NCI-H146 treated with DMSO at 0.1 percent for 48 hours (cell line): ENCODE measurements around the gene OR6S1.
A peak's percentile ranks its signal among the peaks of the same experiment; 100 is the strongest.
"Not testable (repeated sequence)": the region's sequence is repeated elsewhere in the genome, so short reads cannot be mapped to it uniquely, and the experiment has no call there.

Experiments
- DNase-seq: peaks from one replicate; lab custom pipeline; 2025; ENCODE audit not compliant: unreplicated experiment; lab: John Stamatoyannopoulos, UW

The OR6S1 gene

GRCh38 chr14:20611277-20611676 lies 30.2 kb downstream of the OR6S1 start:
- DNase-seq = no peak

GRCh38 chr14:20610002-20610765 lies 31.3 kb downstream of the OR6S1 start:
- DNase-seq = peak; percentile 58

GRCh38 chr14:20609215-20610001 lies 32.1 kb downstream of the OR6S1 start:
- DNase-seq = peak; percentile 67

GRCh38 chr14:20608383-20609110 lies 32.9 kb downstream of the OR6S1 start:
- DNase-seq = no peak

- DNase-seq = no peak
Measured at GRCh38 chr14:20607617-20608016, 33.9 kb downstream of the OR6S1 start.

GRCh38 chr14:20606902-20607242 lies 34.6 kb downstream of the OR6S1 start:
- no peak for DNase-seq

GRCh38 chr14:20606190-20606901 lies 35.1 kb downstream of the OR6S1 start:
- DNase-seq = no peak

- DNase-seq = no peak
Measured at GRCh38 chr14:20603813-20604690, 37.4 kb downstream of the OR6S1 start.

GRCh38 chr14:20602583-20602982 lies 38.9 kb downstream of the OR6S1 start:
- DNase-seq = no peak

- DNase-seq = no peak
Measured at GRCh38 chr14:20601522-20601921, 40.0 kb downstream of the OR6S1 start.

GRCh38 chr14:20597108-20597507 lies 44.4 kb downstream of the OR6S1 start:
- DNase-seq = no peak

- DNase-seq = not testable (repeated sequence)
Measured at GRCh38 chr14:20595726-20596125, 45.8 kb downstream of the OR6S1 start.

- DNase-seq = no peak
Measured at GRCh38 chr14:20592574-20592973, 48.9 kb downstream of the OR6S1 start.

- no peak for DNase-seq
Measured at GRCh38 chr14:20591235-20591634, 50.3 kb downstream of the OR6S1 start, which contains the start of gene RNASE12. RNASE12 (minus strand) TSS chr14:20591376; CDS start chr14:20590723, 653 bp downstream.
